Mesendoderm (in vitro differentiated cells): Measurements from ENCODE around the gene UCHL1.

Experiments used
- DNase-seq: peaks from one replicate; pipeline ENCODE4 v3.0.0; 2013
- H2AK5ac ChIP-seq: 2 replicates; pipeline ENCODE4 v1.6.1; 2013; ENCODE audit warnings: low read length, inconsistent platforms
- H2BK120ac ChIP-seq: 2 replicates; pipeline ENCODE4 v1.6.1; 2013; ENCODE audit warnings: low read depth, mild to moderate bottlenecking, low read length, moderate library complexity, mixed read lengths
- H2BK15ac ChIP-seq: replicated peaks from 2 replicates; pipeline ENCODE4 v1.6.1; 2013; ENCODE audit warnings: low read depth, mild to moderate bottlenecking, moderate library complexity
- H2BK5ac ChIP-seq: 2 replicates; pipeline ENCODE4 v1.6.1; 2013; ENCODE audit warnings: low read length, inconsistent platforms
- H3K18ac ChIP-seq: 2 replicates; pipeline ENCODE4 v1.6.1; 2013; ENCODE audit warnings: mild to moderate bottlenecking, low read length, mixed read lengths
- H3K23ac ChIP-seq: one replicate; pipeline ENCODE4 v1.6.1; 2013; ENCODE audit warnings: low read length
- H3K27ac ChIP-seq: 2 replicates; pipeline ENCODE4 v1.5.1; 2013; ENCODE audit warnings: low read depth, mild to moderate bottlenecking, inconsistent platforms, low read length, moderate library complexity
- H3K27me3 ChIP-seq: 2 replicates; pipeline ENCODE4 v1.6.1; 2013; ENCODE audit warnings: low read length, control low read depth, mild to moderate bottlenecking, inconsistent platforms; ENCODE audit not compliant: insufficient read depth, poor library complexity
- H3K36me3 ChIP-seq: 2 replicates; pipeline ENCODE4 v1.6.1; 2013; ENCODE audit warnings: low read length, inconsistent platforms; ENCODE audit not compliant: control insufficient read depth, insufficient read depth
- H3K4ac ChIP-seq: one replicate; pipeline ENCODE4 v1.6.1; 2013; ENCODE audit warnings: low read depth, mild to moderate bottlenecking, low read length, moderate library complexity
- H3K4me1 ChIP-seq: 2 replicates; pipeline ENCODE4 v1.6.1; 2013; ENCODE audit warnings: low read depth, low read length, inconsistent platforms; ENCODE audit not compliant: control insufficient read depth
- H3K4me2 ChIP-seq: 2 replicates; pipeline ENCODE4 v1.6.1; 2013; ENCODE audit warnings: low read length
- H3K4me3 ChIP-seq: 2 replicates; pipeline ENCODE4 v1.5.1; 2013; ENCODE audit warnings: mild to moderate bottlenecking, low read length
- H3K56ac ChIP-seq: one replicate; pipeline ENCODE4 v1.6.1; 2013; ENCODE audit warnings: low read length
- H3K79me1 ChIP-seq: 2 replicates; pipeline ENCODE4 v1.6.1; 2013; ENCODE audit warnings: low read length, inconsistent platforms
- H3K79me2 ChIP-seq: 2 replicates; pipeline ENCODE4 v1.6.1; 2013; ENCODE audit warnings: mild to moderate bottlenecking, low read length; ENCODE audit not compliant: control insufficient read depth, insufficient read depth
- H3K9ac ChIP-seq: 2 replicates; pipeline ENCODE4 v1.6.1; 2013; ENCODE audit warnings: low read length, inconsistent platforms
- H4K5ac ChIP-seq: one replicate; pipeline ENCODE4 v1.6.1; 2013; ENCODE audit warnings: low read length
- H4K8ac ChIP-seq: one replicate; pipeline ENCODE4 v1.6.1; 2013; ENCODE audit warnings: low read depth, mild to moderate bottlenecking, control low read depth, low read length, moderate library complexity
- WGBS: extraction: QIAGEN DNeasy Blood & Tissue Kit; methylation state at CpG from one replicate; pipeline ENCODE4 v1.1.7; 2013; ENCODE audit warnings: low lambda C conversion rate, missing lambda C conversion rate; ENCODE audit not compliant: insufficient coverage; ENCODE audit errors: extremely low coverage; 5-methylcytosine and 5-hydroxymethylcytosine counted together

The UCHL1 gene

DNA sequence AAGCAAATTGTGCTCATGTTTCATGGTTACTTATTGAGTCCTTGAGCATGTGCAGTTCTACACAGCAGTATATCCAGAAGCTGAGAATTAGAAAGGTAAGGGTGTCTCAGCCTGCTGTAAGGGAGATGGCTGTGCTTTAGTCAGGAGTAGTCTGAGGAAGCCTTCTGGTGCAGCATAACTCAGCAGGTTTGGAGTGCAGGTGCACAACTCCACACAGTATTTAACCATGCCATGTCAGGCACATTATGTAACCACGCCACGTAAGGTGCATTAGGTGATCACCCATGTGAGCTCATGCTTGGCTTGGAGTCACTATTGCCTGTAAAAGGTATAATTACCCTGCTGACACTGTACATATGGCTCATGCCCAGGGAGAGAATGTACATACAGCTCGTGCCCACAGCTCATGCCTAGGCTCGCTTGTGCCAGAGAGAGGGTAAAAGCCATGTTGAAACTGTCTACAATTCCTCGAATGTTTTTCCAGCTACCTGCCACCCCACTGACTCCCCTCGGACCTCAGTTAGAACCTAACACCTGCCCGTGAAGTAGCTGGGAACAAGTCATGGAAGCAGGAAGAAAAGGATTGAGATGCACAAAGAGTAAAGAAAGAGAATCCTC is 37.8 kb downstream of the UCHL1 start:
- peak; percentile 69 for DNase-seq
- Histone ChIP-seq H3K4me3 (no peak overlapping the region), H3K23ac (no peak overlapping the region), H3K36me3 (no peaks in the 10 kb centered on the region), H3K4me2 (no peak overlapping the region), H3K79me1 (no peaks in the 10 kb centered on the region), H4K5ac (no peak overlapping the region), H3K18ac (no peak overlapping the region), H3K27me3 (no peaks in the 10 kb centered on the region), H3K79me2 (no peaks in the 10 kb centered on the region), H2AK5ac (no peak overlapping the region), H2BK15ac (no peak overlapping the region), H3K56ac (no peak overlapping the region), H3K4ac (no peak overlapping the region), H3K27ac (no peak overlapping the region), H4K8ac (no peak overlapping the region), H3K4me1 (no peaks in the 10 kb centered on the region), H3K9ac (no peak overlapping the region), H2BK5ac (no peak overlapping the region), H2BK120ac (no peak overlapping the region)
- no CpG with 5 or more reads among the region's 7 CpGs for WGBS

GRCh38 chr4:41296995-41297394 is 40.3 kb downstream of the UCHL1 start:
- Histone ChIP-seq H3K18ac (no peak overlapping the region), H3K56ac (no peak overlapping the region), H3K36me3 (no peaks in the 10 kb centered on the region), H2BK15ac (no peak overlapping the region), H3K79me1 (no peaks in the 10 kb centered on the region), H3K9ac (no peak overlapping the region), H3K79me2 (no peaks in the 10 kb centered on the region), H3K23ac (no peak overlapping the region), H3K27ac (no peak overlapping the region), H2BK120ac (no peak overlapping the region), H3K4me3 (no peak overlapping the region), H4K5ac (no peak overlapping the region), H2AK5ac (no peak overlapping the region), H4K8ac (no peak overlapping the region), H2BK5ac (no peak overlapping the region), H3K27me3 (no peaks in the 10 kb centered on the region), H3K4me1 (no peaks in the 10 kb centered on the region), H3K4ac (no peak overlapping the region), H3K4me2 (no peak overlapping the region)
- DNase-seq = no peak
- no CpG with 5 or more reads among the region's 1 CpG for WGBS

DNA sequence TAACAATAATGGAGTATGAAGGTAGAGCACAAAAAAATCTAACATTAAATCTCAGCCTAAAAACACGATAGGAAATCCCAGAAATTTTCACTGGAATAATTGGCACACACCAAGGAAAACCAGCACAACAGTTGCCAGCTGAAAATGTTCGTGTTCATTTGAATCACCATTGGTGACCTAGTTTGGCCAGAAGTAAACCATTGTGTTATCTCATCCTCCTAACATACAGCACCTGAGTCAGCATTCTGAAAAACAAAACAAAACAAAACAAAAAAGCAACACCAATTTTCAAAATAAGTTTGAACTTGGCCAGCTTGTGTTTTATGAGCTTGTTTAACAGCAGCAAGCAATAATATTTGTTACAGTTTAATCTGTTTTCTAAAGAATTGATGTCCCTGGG is 41.1 kb downstream of the UCHL1 start:
- H2BK5ac ChIP-seq = no peak overlapping the region
- H3K36me3 ChIP-seq = no peaks in the 10 kb centered on the region
- no peak overlapping the region for H2AK5ac ChIP-seq
- H3K4me3 ChIP-seq = no peak overlapping the region
- H3K18ac ChIP-seq = no peak overlapping the region
- H4K8ac ChIP-seq = no peak overlapping the region
- H3K79me2 ChIP-seq = no peaks in the 10 kb centered on the region
- no peak overlapping the region for H3K9ac ChIP-seq
- no peaks in the 10 kb centered on the region for H3K79me1 ChIP-seq
- H3K56ac ChIP-seq = no peak overlapping the region
- H3K27ac ChIP-seq = no peak overlapping the region
- H3K23ac ChIP-seq = no peak overlapping the region
- H3K27me3 ChIP-seq = no peaks in the 10 kb centered on the region
- no peak overlapping the region for H3K4ac ChIP-seq
- no peaks in the 10 kb centered on the region for H3K4me1 ChIP-seq
- no peak overlapping the region for H2BK15ac ChIP-seq
- no peak for DNase-seq
- no peak overlapping the region for H4K5ac ChIP-seq
- H3K4me2 ChIP-seq = no peak overlapping the region
- H2BK120ac ChIP-seq = no peak overlapping the region
- WGBS = no CpG with 5 or more reads among the region's 2 CpGs

- H3K4me1 ChIP-seq = no peaks in the 10 kb centered on the region
- no peaks in the 10 kb centered on the region for H3K79me1 ChIP-seq
- no peaks in the 10 kb centered on the region for H3K36me3 ChIP-seq
- no peak for DNase-seq
- no peak overlapping the region for H3K4me3 ChIP-seq
- H3K79me2 ChIP-seq = no peaks in the 10 kb centered on the region
- no peaks in the 10 kb centered on the region for H3K27me3 ChIP-seq
- H2BK5ac ChIP-seq = no peak overlapping the region
- no peak overlapping the region for H3K23ac ChIP-seq
- H2BK15ac ChIP-seq = no peak overlapping the region
- no peak overlapping the region for H2BK120ac ChIP-seq
- H3K56ac ChIP-seq = no peak overlapping the region
- H2AK5ac ChIP-seq = no peak overlapping the region
- WGBS = no CpG with 5 or more reads among the region's 2 CpGs
- no peak overlapping the region for H4K8ac ChIP-seq
- H3K27ac ChIP-seq = no peak overlapping the region
- no peak overlapping the region for H3K4me2 ChIP-seq
- no peak overlapping the region for H3K18ac ChIP-seq
- H4K5ac ChIP-seq = no peak overlapping the region
- no peak overlapping the region for H3K4ac ChIP-seq
- H3K9ac ChIP-seq = no peak overlapping the region
These were observed 42.8 kb downstream of the UCHL1 start for GRCh38 chr4:41299486-41299885.

GRCh38 chr4:41301137-41301536 is 44.4 kb downstream of the UCHL1 start:
- Histone ChIP-seq H3K9ac (no peak overlapping the region), H3K4me1 (no peaks in the 10 kb centered on the region), H3K27me3 (no peaks in the 10 kb centered on the region), H3K4ac (no peak overlapping the region), H4K8ac (no peak overlapping the region), H3K56ac (no peak overlapping the region), H2BK15ac (no peak overlapping the region), H3K79me2 (no peaks in the 10 kb centered on the region), H3K4me2 (no peak overlapping the region), H2BK5ac (no peak overlapping the region), H3K23ac (no peak overlapping the region), H2BK120ac (no peak overlapping the region), H4K5ac (no peak overlapping the region), H3K79me1 (no peaks in the 10 kb centered on the region), H3K36me3 (no peaks in the 10 kb centered on the region), H3K4me3 (no peak overlapping the region), H3K27ac (no peak overlapping the region), H2AK5ac (no peak overlapping the region), H3K18ac (no peak overlapping the region)
- WGBS = no CpG with 5 or more reads among the region's 4 CpGs
- no peak for DNase-seq
